ENCODE results near the gene TNFAIP8.

Gene TNFAIP8

DNA sequence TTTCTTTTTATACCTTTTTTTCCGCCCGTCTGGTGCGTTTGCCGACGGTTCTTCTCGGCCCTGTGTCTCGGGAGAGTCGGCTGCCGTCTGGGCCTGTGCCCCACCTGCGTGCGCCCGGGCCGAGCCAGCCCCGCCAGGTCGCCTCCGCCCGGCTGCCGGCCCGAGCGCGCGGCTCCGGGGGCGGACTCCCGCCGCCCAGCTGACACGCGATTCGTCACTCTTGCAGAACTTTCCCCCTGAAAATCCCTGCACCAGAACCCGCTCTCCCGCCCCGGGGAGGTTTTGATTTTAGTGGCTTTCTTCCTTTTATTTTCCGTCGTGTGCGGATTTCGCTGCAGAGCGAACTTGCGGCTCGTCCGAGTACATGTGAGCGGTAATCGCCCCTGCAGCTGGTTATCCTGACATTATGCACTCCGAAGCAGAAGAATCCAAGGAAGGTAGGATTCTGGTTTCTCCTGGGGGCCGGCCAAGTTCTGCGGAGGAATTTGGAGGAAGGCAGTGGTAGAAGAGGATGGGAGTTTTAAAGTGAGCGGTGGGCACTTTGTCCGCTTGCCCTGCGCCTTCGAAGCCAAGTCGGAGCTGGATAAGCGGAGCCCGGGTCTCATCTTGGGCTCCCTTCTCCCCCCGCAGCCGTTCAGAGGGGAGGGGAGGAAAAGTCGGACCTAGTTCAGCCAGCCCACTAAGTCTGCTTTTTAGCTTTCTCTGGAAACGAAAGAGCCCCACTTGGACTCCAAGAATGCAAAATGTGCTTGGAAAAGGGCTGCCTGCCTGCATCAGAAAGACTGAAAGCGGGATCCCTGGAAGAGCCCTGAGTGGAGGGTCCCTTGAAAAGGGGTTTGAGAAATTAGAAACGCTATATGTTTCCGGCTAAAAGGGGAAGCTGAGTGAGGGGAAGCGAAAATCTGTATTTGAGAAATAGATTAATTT lies at the start of gene TNFAIP8:
TNFAIP8 (plus strand) TSS at position 335 of the 927 bp plus-strand sequence; CDS start at position 407, 72 bp downstream.
- DNase-seq = peak; percentile 80

DNA sequence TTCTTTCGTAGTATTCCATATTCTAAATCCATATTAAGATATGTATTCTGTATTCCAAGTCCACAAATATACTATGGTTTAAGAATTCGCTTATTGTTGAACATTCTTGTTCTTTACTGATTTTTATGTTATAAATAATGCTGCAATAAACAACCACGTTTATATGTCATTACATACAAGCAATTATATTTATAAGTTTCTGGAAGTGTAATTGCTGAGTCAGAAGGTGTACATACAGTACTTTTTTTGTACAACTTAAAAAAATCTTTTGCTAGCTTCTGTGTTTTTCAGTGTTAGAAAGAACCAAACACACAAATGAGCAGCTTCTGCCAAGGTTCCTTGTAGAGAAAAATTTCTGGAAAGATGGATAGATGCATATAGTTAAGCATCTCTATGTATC lies 48.6 kb upstream of the TNFAIP8 start:
- no peak for DNase-seq

DNA sequence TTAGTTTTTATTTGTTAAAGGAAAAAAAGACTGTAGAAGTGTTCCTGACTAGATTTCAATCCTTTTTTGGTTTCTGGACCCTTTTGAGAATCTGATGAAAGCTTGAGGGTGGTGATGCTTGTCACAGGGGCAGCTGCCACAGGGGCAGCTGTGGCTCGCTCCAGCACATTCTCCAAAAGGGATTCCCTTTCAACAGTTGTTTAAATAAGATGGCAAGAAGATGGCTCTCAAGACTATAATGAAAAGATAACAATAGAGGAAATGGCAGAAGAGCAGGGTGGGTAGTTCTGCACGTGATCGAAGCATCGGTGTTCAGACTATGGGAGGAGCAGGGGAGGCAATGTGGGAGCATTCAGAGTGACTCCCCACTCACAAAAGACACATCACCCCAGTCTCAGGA lies 46.5 kb upstream of the TNFAIP8 start:
- no peak for DNase-seq

GRCh38 chr5:119311688-119312087 lies 44.1 kb upstream of the TNFAIP8 start:
- DNase-seq = no peak

GRCh38 chr5:119312403-119312802 lies 43.4 kb upstream of the TNFAIP8 start:
- no peak for DNase-seq

DNA sequence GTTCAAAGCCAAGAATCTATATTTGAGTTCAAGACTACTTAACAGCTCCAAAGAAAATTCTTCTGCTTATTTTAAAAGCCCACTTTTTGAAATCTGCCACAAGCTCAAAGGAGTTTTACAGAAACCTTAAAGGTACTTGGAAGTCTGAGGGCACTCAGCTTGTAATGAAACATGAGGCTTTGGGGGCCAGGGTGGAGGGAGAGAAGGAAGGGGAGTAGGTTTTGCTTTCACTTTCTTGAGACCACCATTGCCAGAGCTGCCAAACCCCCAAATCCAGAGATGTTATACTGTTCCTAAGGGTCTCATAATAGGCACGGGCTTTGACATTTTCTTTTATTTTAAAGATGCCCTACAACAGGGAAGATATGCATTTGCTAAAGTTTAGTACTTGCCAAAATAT lies 42.6 kb upstream of the TNFAIP8 start:
- DNase-seq = no peak

DNA sequence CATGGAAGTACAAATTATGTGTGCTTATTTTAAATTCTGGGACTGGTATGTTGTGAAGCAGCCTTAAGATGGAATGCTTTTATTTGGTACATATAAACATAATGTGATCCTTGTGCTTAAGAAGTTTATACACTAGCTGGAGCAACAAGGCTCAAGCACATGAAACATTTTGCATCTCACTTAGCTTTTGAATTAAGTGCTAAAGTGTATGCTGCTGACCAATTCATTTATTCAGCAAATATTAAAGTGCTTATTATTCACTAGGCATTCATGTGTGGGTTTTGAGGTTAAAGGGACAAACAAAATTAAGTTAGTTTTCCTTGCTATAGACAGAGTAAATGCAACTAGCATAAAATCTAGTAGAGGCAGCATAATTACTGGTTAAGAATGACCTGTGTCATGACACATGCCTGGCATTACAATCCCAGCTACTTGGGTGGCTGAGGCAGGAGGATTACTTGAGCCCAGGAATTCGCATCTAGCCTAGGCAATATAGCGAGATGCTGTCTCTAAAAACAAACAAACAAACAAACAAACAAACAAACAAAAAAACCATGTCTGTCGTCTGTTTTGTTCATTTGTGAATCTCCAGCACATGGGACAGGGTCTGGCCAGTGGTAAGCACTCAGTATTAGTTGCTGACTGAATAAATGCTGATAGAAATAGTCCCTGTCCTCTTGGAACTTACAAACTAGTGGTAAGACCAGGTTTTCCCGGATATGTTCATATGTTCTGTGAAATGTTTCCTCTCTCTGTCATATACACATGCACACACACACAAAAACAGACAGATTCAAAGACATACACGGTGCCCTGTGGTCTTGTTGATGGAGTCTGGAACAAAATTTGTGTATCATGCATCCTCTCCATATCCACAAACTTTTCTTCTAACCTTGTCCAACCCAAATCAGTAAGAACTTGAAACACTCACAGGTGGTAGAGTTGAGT lies 41.9 kb upstream of the TNFAIP8 start:
- no peak for DNase-seq

- DNase-seq = peak; percentile 60
Observed at GRCh38 chr5:119315516-119315949, 40.3 kb upstream of the TNFAIP8 start.

DNA sequence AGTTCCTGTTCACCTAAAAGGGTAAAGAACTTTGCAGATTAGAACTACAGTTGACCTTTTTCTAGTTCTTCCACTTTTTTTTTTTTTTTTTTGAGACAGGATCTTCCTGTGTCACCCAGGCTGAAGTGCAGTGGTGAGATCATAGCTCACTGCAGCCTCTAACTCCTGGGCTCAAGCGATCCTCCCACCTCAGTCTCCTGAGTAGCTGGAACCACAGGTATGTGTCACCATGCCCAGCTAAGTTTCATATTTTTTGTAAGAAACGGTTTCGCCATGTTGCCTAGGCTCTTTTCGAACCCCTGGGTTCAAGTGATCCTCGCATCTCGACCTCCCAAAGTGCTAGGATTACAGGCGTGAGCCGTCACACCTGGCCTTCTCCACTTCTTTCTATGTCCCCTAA lies 39.7 kb upstream of the TNFAIP8 start:
- no peak for DNase-seq

DNA sequence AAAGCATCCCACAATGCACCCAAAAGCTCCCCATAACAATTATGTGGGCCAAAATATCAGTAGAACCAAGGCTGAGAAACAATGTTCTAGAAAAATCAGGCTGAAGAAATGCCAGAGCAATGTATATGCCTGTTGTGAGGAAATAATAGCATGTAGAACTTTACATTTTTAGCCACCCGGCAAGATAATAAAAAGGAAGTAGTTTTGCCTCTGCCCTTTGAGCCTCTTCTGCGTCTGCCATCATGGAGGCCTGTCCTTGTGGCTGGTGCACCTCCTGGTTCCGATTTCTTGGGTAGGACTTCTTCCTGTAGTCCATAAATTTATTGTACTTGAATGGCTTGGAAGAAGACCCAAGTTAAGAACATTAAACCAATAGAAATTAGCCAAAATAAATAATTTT lies 38.9 kb upstream of the TNFAIP8 start:
- no peak for DNase-seq

- no peak for DNase-seq
Observed at GRCh38 chr5:119318256-119318894, 37.4 kb upstream of the TNFAIP8 start.

DNA sequence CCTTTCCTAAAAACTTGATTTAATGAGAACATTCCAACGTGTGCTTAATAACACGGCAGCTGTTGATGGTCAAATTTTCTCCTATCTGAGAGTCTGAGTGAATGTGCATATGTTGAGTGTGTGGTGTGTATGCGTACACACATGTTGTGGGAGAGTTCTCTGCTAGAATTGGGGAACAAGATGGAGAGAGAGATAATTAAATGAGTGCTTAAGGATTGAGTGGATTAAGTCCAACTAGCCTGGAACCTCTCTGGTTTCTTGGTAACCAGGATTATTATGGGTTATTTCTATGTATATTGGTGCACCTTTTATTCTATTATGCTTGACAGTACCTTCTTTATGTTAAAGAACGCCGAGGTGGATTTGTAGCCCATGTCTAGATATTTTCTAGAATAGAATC lies 36.4 kb upstream of the TNFAIP8 start:
- no peak for DNase-seq

DNA sequence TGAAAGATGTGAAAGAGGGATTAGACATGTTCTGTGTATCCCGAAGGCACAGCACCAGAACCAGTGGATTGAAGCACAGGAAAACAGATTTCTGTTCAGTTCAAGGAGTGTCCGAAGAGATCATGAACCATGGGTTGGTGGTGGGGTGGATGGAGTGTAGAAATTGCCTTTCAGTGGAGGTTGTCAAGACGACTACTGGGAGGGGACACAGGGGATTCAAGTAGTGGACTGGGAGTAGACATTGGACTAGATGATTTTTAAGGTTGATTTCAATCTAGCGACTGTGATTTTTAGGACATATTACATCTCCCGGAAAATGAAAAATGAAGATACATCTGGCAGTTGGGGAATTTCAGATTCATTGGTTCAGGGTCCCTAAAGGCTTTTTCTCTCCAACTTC lies 35.9 kb upstream of the TNFAIP8 start:
- no peak for DNase-seq

DNA sequence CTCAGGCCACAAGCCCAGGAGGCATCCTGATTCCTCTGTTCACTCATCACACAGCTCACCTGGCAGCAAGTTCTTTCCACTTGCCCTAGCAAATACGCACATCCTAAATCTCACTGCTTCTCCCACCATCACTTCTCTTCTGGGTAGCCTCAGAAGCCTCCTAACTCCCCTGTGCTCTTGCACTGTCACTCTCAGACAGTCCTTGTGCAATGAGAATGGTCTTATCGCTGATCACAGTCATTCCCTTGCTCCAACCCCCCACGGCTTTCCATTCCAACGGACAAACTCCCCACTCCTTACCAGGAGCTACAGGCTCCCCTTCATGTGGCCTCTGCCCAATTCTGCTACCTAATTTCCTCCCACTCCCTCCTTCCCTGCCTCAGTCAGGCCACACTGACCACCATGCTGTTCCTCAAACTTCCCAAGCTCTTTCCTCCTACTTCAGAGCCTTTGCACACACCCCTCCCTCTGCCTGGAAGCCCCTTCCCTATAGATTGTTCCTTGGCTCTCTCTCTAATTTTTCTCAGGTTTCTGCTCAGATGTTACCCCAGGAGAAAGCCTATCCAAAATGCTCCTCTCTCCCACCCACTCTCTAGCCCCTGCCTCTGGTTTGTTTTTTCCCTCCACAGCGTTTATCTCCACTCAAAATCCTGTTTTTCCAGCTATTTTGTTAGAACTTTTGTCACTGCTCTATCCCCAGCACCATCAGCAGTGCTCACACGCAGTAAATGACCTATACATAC lies 34.1 kb upstream of the TNFAIP8 start:
- no peak for DNase-seq

- DNase-seq = no peak
Observed at GRCh38 chr5:119322312-119322947, 33.4 kb upstream of the TNFAIP8 start.

DNA sequence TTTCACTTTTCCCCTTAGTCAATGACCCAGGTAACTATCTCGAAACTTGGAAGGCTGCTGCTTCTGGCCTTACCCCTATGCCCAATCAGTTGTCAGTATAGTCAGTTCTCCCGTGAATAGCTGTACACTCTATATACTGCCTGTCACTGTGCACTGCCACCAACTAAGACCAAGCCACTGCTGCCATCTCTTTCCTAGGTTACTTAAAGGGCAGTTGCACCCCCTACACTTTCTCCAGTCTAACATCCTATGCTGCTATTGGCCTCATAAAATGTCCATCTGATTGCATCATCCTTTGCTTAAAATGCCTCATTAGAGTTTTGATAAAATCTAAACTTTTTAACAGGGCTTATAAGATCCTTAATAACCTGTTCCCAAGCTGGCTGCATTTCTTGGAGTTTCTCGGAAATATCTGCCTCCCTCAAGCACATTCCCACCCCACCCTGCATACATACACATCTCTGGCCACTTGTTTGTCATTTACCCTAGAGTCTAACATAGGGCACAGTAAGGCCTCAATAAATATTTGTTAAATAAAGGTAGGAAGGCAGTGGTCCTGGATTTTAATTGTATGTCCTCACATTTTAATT lies 32.8 kb upstream of the TNFAIP8 start:
- DNase-seq = no peak

DNA sequence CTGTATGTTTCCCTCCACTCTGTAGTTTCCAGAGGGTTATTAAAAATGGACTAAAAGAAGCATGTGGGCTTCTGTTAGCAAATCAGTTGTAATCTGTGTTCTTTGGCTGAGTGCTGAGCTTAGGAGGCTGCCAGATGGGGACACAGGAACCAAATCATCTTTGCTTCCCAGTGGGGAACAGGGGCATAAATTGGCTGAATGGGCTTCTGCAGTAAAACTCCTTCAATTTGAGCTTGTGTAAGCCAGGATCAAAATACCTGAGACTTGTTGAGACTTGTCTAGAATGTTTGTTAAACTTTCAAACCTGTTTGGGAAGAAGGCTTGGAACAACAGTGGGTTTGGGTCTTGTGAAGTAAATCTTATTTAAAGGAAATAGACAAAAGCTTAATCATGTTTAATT lies 32.2 kb upstream of the TNFAIP8 start:
- DNase-seq = no peak

DNA sequence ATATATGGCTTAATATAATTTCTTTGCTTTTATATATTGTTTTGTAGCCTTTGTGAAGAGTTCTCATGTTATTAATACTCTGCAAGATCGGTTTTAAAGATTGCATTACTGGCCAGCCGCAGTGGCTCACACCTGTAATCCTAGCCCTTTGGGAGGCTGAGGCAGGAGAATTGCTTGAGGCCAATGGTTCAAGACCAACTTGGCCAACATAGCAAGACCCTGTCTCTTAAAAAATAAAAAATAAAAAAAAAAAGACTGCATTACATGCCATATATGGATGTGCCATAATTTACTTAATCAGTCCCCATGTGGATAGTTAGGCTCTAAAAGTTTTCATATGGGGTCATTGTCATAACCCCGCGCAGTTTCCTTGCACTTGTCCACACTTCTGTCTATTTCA lies 31.0 kb upstream of the TNFAIP8 start:
- DNase-seq = no peak

- peak; percentile 65 for DNase-seq
Observed at GRCh38 chr5:119327018-119327417, 28.8 kb upstream of the TNFAIP8 start.

DNA sequence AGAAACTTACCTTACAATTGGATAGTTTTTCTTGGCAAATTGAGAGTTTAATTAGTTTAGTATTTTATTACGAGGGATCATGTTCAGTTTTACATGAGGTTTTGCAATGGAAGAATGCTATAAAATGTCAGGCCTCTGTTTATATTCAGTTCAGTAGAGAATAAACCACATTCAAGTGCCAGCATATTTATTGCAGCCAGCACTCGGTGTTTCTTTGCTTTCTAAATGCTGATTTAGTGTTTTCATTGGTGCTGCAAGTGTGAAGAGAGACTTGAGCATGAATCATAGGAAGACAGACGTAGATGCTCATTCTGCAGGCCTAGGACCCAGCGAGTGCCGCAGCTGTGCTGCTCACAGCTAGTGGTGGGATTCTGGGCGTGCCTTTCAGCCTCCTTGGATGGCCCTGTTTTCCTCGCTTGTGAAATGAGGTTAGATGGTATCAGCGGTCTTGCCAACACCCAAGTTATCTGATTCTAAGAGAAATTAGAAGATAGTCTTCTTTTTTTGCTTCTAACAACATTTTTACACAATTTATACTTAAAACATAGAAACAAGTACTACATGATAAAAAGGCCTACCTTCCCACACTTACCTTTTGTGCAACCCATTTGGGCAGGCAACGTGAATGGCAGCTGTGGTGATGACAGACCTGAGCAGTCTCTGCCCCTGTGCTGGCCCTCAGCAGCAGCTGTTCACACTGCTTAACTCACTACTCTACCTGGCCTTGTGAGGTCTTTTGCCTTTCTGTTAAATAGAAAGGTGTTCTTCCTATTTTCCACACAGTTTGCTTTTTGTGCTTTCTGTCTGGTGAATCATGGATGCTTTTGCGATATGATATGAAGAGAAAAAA lies 26.8 kb upstream of the TNFAIP8 start:
- DNase-seq = peak; percentile 61
